GM23338 (cell line): Measurements from ENCODE around the gene LMO7. TPM values are rescaled to one million over a fixed set of nuclear protein-coding genes. Genes with fewer than 3 reads are reported as not detected.

ENCODE experiments used
- ATAC-seq: fragments of 200-7000 bp; cut with Tn5 transposase; 3 replicates; pipeline ENCODE4 v1.9.1; 2020
- DNase-seq: peaks from one replicate; pipeline ENCODE4 v3.0.0-alpha.2; 2015; ENCODE audit warnings: low spot score
- H2AFZ ChIP-seq: fragments of 200-600 bp; sonication (generic); 2 replicates; pipeline ENCODE4 v1.8.0; 2016; ENCODE audit warnings: antibody characterized with exemption, mild to moderate bottlenecking, moderate library complexity
- H3F3A ChIP-seq: fragments of 200-600 bp; sonication (generic); replicated peaks from 2 replicates; pipeline ENCODE4 v1.8.0; 2017; ENCODE audit warnings: antibody characterized with exemption, mixed run types, low read depth
- H3K27ac ChIP-seq: fragments of 200-600 bp; sonication (generic); 2 replicates; pipeline ENCODE4 v1.6.1; 2016; ENCODE audit warnings: low read depth
- H3K27me3 ChIP-seq: fragments of 200-600 bp; sonication (generic); 2 replicates; pipeline ENCODE4 v1.8.0; 2016; ENCODE audit warnings: mild to moderate bottlenecking, mixed run types, moderate library complexity; ENCODE audit not compliant: insufficient read depth
- H3K36me3 ChIP-seq: fragments of 200-600 bp; sonication (generic); 2 replicates; pipeline ENCODE4 v1.8.0; 2016; ENCODE audit warnings: mild to moderate bottlenecking; ENCODE audit not compliant: insufficient read depth
- H3K4me1 ChIP-seq: fragments of 200-600 bp; sonication (generic); 2 replicates; pipeline ENCODE4 v1.8.0; 2016; ENCODE audit warnings: mild to moderate bottlenecking, moderate library complexity; ENCODE audit not compliant: insufficient read depth
- H3K4me2 ChIP-seq: fragments of 200-600 bp; sonication (generic); 2 replicates; pipeline ENCODE4 v1.7.1; 2017; ENCODE audit warnings: mixed run types
- H3K4me3 ChIP-seq: fragments of 200-600 bp; sonication (generic); 2 replicates; pipeline ENCODE4 v1.6.1; 2016; ENCODE audit warnings: mixed run types
- H3K79me2 ChIP-seq: fragments of 200-600 bp; sonication (generic); replicated peaks from 2 replicates; pipeline ENCODE4 v1.8.0; 2017; ENCODE audit warnings: mild to moderate bottlenecking; ENCODE audit not compliant: insufficient read depth
- H3K9me2 ChIP-seq: fragments of 200-600 bp; sonication (generic); 2 replicates; pipeline ENCODE4 v1.8.0; 2017; ENCODE audit not compliant: insufficient read depth
- H4K20me1 ChIP-seq: fragments of 200-600 bp; sonication (generic); replicated peaks from 2 replicates; pipeline ENCODE4 v1.8.0; 2017; ENCODE audit warnings: mild to moderate bottlenecking; ENCODE audit not compliant: insufficient read depth
- H3K27ac Mint-ChIP-seq: 2 replicates; pipeline ENCODE4 v1.8.0; 2020; ENCODE audit warnings: inconsistent platforms, mild to moderate bottlenecking, moderate library complexity, mixed read lengths
- H3K27me3 Mint-ChIP-seq: 3 replicates; pipeline ENCODE4 v1.8.0; 2022; ENCODE audit warnings: low read depth, mild to moderate bottlenecking, moderate library complexity, mixed read lengths, inconsistent platforms; ENCODE audit not compliant: insufficient read depth, poor library complexity
- H3K36me3 Mint-ChIP-seq: 3 replicates; pipeline ENCODE4 v1.8.0; 2021; ENCODE audit warnings: low read depth, mild to moderate bottlenecking, inconsistent platforms, moderate library complexity, mixed read lengths
- H3K4me1 Mint-ChIP-seq: 3 replicates; pipeline ENCODE4 v1.8.0; 2020; ENCODE audit warnings: mild to moderate bottlenecking, inconsistent platforms, mixed read lengths
- H3K4me3 Mint-ChIP-seq: 3 replicates; pipeline ENCODE4 v1.8.0; 2021; ENCODE audit warnings: moderate library complexity, mild to moderate bottlenecking, inconsistent platforms, mixed read lengths
- H3K9me3 Mint-ChIP-seq: 3 replicates; pipeline ENCODE4 v1.8.0; 2020; ENCODE audit warnings: moderate library complexity, mild to moderate bottlenecking, inconsistent platforms, mixed read lengths
- CREB1 ChIP-seq: fragments of 250-450 bp; sonication (Bioruptor Pico); IDR thresholded peaks from 2 replicates; pipeline ENCODE4 v1.5.0; 2020; ENCODE audit warnings: low read depth, mild to moderate bottlenecking, moderate library complexity
- EZH2 ChIP-seq: fragments of 200-600 bp; sonication (generic); IDR thresholded peaks from one replicate; pipeline ENCODE4 v1.8.0; 2017; ENCODE audit warnings: antibody characterized with exemption, mild to moderate bottlenecking, low read depth; ENCODE audit not compliant: unreplicated experiment
- EZH2phosphoT487 ChIP-seq: fragments of 200-600 bp; sonication (generic); IDR thresholded peaks from one replicate; pipeline ENCODE4 v1.8.1; 2018; ENCODE audit warnings: antibody characterized with exemption; ENCODE audit not compliant: unreplicated experiment
- NANOG ChIP-seq: IDR thresholded peaks from 2 replicates; pipeline ENCODE4 v1.6.1; 2016; ENCODE audit warnings: antibody characterized with exemption, borderline replicate concordance
- POLR2AphosphoS5 ChIP-seq: IDR thresholded peaks from 2 replicates; pipeline ENCODE4 v1.6.1; 2016; ENCODE audit warnings: antibody characterized with exemption, low read depth
- STAT1 ChIP-seq: IDR thresholded peaks from one replicate; pipeline ENCODE4 v1.6.1; 2016; ENCODE audit warnings: antibody characterized with exemption; ENCODE audit not compliant: unreplicated experiment
- ZNF114 ChIP-seq: fragments of 250-450 bp; sonication (Bioruptor Pico); IDR thresholded peaks from 2 replicates; pipeline ENCODE4 v1.5.0; 2020; ENCODE audit warnings: mild to moderate bottlenecking, moderate library complexity
- ZNF331 ChIP-seq: fragments of 250-450 bp; sonication (Bioruptor Pico); IDR thresholded peaks from 2 replicates; pipeline ENCODE4 v1.5.0; 2020; ENCODE audit warnings: low read depth, mild to moderate bottlenecking, moderate library complexity
- polyA plus RNA-seq: library from polyadenylated mRNA; unstranded; fragments of >200 nt; fragmentation: Nextera tagmentation; extraction: Ambion mirVana; gene quantifications from 2 replicates; pipeline ENCODE4 v1.2.1, GENCODE V29; 2016
- total RNA-seq: library from RNA; depleted of rRNA; stranded (reverse); fragments of >200 nt; shearing (Covaris generic); gene quantifications from 2 replicates; pipeline ENCODE4 v1.2.3, GENCODE V29; 2014
- TF ChIP-seq, protein P1 (sequence below): IDR thresholded peaks from 2 replicates; pipeline ENCODE4 v1.6.1; 2016; ENCODE audit warnings: antibody characterized with exemption
- TF ChIP-seq, protein P2 (sequence below): IDR thresholded peaks from one replicate; pipeline ENCODE4 v1.6.1; 2018; ENCODE audit warnings: antibody characterized with exemption; ENCODE audit not compliant: unreplicated experiment
- TF ChIP-seq, protein P3 (sequence below), 2 experiments: fragments of 200-600 bp in 1 of 2; sonication (generic) in 1 of 2; conservative IDR thresholded peaks; 2 replicates each; pipeline versions ENCODE4 v1.5.1 to v1.6.1; 2016 to 2017; ENCODE audit warnings: antibody characterized with exemption in 2 of 2, low read depth in 2 of 2, mild to moderate bottlenecking in 2 of 2, moderate library complexity in 1 of 2
- TF ChIP-seq, protein P4 (sequence below): fragments of 250-450 bp; sonication (Bioruptor Pico); IDR thresholded peaks from 2 replicates; pipeline ENCODE4 v1.5.0; 2020; ENCODE audit warnings: mild to moderate bottlenecking, moderate library complexity

The LMO7 gene
- total and polyA plus RNA-seq, 2 experiments from 2014 or later = 22.3 to 26.9 TPM

DNA sequence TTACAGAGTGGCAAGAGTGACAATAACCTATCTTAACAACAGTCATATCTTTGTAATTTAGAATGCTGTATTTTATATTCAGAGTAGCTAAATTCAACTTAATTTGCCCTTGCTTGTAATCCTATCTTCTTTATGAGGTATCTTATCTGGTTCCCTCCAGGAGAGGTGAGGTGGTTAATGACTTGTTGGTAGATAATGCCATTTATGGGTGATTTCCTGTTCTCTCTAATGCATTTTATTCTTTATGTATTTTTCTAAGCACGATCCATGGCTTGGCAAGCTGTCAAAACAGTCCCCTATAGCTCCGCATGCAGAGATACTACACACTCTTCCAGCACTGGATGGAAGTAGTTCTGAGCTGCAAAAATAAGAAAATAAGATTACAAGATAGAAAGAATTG lies 267.9 kb downstream of the LMO7 start:
- TF ChIP-seq ZNF114 (CRISPR knock-in tag) (no peak), NANOG (no peak), EZH2 (no peak), STAT1 (no peak), ZNF331 (CRISPR knock-in tag) (no peak), POLR2AphosphoS5 (no peak), CREB1 (CRISPR knock-in tag) (no peak), EZH2phosphoT487 (no peak)
- TF ChIP-seq, protein P1, sequence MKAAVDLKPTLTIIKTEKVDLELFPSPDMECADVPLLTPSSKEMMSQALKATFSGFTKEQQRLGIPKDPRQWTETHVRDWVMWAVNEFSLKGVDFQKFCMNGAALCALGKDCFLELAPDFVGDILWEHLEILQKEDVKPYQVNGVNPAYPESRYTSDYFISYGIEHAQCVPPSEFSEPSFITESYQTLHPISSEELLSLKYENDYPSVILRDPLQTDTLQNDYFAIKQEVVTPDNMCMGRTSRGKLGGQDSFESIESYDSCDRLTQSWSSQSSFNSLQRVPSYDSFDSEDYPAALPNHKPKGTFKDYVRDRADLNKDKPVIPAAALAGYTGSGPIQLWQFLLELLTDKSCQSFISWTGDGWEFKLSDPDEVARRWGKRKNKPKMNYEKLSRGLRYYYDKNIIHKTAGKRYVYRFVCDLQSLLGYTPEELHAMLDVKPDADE = no peak
- TF ChIP-seq, protein P2, sequence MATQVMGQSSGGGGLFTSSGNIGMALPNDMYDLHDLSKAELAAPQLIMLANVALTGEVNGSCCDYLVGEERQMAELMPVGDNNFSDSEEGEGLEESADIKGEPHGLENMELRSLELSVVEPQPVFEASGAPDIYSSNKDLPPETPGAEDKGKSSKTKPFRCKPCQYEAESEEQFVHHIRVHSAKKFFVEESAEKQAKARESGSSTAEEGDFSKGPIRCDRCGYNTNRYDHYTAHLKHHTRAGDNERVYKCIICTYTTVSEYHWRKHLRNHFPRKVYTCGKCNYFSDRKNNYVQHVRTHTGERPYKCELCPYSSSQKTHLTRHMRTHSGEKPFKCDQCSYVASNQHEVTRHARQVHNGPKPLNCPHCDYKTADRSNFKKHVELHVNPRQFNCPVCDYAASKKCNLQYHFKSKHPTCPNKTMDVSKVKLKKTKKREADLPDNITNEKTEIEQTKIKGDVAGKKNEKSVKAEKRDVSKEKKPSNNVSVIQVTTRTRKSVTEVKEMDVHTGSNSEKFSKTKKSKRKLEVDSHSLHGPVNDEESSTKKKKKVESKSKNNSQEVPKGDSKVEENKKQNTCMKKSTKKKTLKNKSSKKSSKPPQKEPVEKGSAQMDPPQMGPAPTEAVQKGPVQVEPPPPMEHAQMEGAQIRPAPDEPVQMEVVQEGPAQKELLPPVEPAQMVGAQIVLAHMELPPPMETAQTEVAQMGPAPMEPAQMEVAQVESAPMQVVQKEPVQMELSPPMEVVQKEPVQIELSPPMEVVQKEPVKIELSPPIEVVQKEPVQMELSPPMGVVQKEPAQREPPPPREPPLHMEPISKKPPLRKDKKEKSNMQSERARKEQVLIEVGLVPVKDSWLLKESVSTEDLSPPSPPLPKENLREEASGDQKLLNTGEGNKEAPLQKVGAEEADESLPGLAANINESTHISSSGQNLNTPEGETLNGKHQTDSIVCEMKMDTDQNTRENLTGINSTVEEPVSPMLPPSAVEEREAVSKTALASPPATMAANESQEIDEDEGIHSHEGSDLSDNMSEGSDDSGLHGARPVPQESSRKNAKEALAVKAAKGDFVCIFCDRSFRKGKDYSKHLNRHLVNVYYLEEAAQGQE = no peak
- TF ChIP-seq, protein P3, sequence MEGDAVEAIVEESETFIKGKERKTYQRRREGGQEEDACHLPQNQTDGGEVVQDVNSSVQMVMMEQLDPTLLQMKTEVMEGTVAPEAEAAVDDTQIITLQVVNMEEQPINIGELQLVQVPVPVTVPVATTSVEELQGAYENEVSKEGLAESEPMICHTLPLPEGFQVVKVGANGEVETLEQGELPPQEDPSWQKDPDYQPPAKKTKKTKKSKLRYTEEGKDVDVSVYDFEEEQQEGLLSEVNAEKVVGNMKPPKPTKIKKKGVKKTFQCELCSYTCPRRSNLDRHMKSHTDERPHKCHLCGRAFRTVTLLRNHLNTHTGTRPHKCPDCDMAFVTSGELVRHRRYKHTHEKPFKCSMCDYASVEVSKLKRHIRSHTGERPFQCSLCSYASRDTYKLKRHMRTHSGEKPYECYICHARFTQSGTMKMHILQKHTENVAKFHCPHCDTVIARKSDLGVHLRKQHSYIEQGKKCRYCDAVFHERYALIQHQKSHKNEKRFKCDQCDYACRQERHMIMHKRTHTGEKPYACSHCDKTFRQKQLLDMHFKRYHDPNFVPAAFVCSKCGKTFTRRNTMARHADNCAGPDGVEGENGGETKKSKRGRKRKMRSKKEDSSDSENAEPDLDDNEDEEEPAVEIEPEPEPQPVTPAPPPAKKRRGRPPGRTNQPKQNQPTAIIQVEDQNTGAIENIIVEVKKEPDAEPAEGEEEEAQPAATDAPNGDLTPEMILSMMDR (conservative IDR thresholded peaks at IDR 0.05; ENCODE audit: low read depth in 2 of 2) = no peak
- TF ChIP-seq, protein P4, sequence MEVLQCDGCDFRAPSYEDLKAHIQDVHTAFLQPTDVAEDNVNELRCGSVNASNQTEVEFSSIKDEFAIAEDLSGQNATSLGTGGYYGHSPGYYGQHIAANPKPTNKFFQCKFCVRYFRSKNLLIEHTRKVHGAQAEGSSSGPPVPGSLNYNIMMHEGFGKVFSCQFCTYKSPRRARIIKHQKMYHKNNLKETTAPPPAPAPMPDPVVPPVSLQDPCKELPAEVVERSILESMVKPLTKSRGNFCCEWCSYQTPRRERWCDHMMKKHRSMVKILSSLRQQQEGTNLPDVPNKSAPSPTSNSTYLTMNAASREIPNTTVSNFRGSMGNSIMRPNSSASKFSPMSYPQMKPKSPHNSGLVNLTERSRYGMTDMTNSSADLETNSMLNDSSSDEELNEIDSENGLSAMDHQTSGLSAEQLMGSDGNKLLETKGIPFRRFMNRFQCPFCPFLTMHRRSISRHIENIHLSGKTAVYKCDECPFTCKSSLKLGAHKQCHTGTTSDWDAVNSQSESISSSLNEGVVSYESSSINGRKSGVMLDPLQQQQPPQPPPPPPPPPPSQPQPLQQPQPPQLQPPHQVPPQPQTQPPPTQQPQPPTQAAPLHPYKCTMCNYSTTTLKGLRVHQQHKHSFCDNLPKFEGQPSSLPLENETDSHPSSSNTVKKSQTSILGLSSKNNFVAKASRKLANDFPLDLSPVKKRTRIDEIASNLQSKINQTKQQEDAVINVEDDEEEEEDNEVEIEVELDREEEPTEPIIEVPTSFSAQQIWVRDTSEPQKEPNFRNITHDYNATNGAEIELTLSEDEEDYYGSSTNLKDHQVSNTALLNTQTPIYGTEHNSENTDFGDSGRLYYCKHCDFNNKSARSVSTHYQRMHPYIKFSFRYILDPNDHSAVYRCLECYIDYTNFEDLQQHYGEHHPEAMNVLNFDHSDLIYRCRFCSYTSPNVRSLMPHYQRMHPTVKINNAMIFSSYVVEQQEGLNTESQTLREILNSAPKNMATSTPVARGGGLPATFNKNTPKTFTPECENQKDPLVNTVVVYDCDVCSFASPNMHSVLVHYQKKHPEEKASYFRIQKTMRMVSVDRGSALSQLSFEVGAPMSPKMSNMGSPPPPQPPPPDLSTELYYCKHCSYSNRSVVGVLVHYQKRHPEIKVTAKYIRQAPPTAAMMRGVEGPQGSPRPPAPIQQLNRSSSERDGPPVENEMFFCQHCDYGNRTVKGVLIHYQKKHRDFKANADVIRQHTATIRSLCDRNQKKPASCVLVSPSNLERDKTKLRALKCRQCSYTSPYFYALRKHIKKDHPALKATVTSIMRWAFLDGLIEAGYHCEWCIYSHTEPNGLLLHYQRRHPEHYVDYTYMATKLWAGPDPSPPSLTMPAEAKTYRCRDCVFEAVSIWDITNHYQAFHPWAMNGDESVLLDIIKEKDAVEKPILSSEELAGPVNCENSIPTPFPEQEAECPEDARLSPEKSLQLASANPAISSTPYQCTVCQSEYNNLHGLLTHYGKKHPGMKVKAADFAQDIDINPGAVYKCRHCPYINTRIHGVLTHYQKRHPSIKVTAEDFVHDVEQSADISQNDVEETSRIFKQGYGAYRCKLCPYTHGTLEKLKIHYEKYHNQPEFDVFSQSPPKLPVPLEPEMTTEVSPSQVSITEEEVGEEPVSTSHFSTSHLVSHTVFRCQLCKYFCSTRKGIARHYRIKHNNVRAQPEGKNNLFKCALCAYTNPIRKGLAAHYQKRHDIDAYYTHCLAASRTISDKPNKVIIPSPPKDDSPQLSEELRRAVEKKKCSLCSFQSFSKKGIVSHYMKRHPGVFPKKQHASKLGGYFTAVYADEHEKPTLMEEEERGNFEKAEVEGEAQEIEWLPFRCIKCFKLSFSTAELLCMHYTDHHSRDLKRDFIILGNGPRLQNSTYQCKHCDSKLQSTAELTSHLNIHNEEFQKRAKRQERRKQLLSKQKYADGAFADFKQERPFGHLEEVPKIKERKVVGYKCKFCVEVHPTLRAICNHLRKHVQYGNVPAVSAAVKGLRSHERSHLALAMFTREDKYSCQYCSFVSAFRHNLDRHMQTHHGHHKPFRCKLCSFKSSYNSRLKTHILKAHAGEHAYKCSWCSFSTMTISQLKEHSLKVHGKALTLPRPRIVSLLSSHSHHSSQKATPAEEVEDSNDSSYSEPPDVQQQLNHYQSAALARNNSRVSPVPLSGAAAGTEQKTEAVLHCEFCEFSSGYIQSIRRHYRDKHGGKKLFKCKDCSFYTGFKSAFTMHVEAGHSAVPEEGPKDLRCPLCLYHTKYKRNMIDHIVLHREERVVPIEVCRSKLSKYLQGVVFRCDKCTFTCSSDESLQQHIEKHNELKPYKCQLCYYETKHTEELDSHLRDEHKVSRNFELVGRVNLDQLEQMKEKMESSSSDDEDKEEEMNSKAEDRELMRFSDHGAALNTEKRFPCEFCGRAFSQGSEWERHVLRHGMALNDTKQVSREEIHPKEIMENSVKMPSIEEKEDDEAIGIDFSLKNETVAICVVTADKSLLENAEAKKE (CRISPR knock-in tag) = no peak
- H3K79me2 ChIP-seq = no peaks in the 10 kb centered on the region
- H3K4me3 ChIP-seq = no peak overlapping the region
- H3K27ac ChIP-seq = no peak overlapping the region
- ATAC-seq = no peak
- no peak overlapping the region for H3K4me2 ChIP-seq
- no peak overlapping the region for H3K4me3 Mint-ChIP-seq
- H4K20me1 ChIP-seq = no peaks in the 10 kb centered on the region
- no peaks in the 10 kb centered on the region for H3K27me3 Mint-ChIP-seq
- H3F3A ChIP-seq = no peaks in the 10 kb centered on the region
- H3K36me3 Mint-ChIP-seq = no peaks in the 10 kb centered on the region
- no peaks in the 10 kb centered on the region for H3K9me2 ChIP-seq
- H3K27me3 ChIP-seq = no peaks in the 10 kb centered on the region
- H3K36me3 ChIP-seq = no peaks in the 10 kb centered on the region
- no peak for DNase-seq
- 0 out of 2 replicates have a peak, but pooled peaks cover 5% of the 10 kb centered on the region for H3K4me1 ChIP-seq
- H3K27ac Mint-ChIP-seq = no peak overlapping the region
- H3K9me3 Mint-ChIP-seq = no peaks in the 10 kb centered on the region
- H3K4me1 Mint-ChIP-seq = peaks cover 26% of the 10 kb centered on the region; the same call in 2 of the 3 replicates
- 0 out of 2 replicates have a peak overlapping the region, but pooled peaks have one; percentile 14 for H2AFZ ChIP-seq
